HUES64 (cell line): ENCODE results near the gene TNFSF11.
"Not testable (repeated sequence)": the region's sequence is repeated elsewhere in the genome, so short reads cannot be mapped to it uniquely, and the experiment has no call there.

Experiments used
- H3K27ac ChIP-seq: 2 replicates; pipeline ENCODE4 v1.7.0; 2013; ENCODE audit warnings: low read depth, low read length, inconsistent platforms
- H3K27me3 ChIP-seq: 2 replicates; pipeline ENCODE4 v1.6.1; 2013; ENCODE audit warnings: mild to moderate bottlenecking, low read length; ENCODE audit not compliant: insufficient read depth
- H3K36me3 ChIP-seq: 2 replicates; pipeline ENCODE4 v1.6.1; 2013; ENCODE audit warnings: mild to moderate bottlenecking, low read length; ENCODE audit not compliant: insufficient read depth
- H3K4me1 ChIP-seq: 2 replicates; pipeline ENCODE4 v1.6.1; 2013; ENCODE audit warnings: mild to moderate bottlenecking, low read length, moderate library complexity; ENCODE audit not compliant: insufficient read depth
- H3K4me3 ChIP-seq: 2 replicates; pipeline ENCODE4 v1.5.1; 2013; ENCODE audit warnings: mild to moderate bottlenecking, low read length, moderate library complexity
- H3K9ac ChIP-seq: 2 replicates; pipeline ENCODE4 v1.6.1; 2013; ENCODE audit warnings: mild to moderate bottlenecking, low read depth, low read length
- H3K9me3 ChIP-seq: 2 replicates; pipeline ENCODE4 v1.6.1; 2013; ENCODE audit warnings: low read depth, low read length; ENCODE audit not compliant: insufficient read depth
- WGBS: fragments of 150-250, 120-280 bp; methylation state at CpG from one replicate; pipeline ENCODE4 v1.1.7; 2013; ENCODE audit warnings: missing lambda C conversion rate; 5-methylcytosine and 5-hydroxymethylcytosine counted together

Gene TNFSF11

DNA sequence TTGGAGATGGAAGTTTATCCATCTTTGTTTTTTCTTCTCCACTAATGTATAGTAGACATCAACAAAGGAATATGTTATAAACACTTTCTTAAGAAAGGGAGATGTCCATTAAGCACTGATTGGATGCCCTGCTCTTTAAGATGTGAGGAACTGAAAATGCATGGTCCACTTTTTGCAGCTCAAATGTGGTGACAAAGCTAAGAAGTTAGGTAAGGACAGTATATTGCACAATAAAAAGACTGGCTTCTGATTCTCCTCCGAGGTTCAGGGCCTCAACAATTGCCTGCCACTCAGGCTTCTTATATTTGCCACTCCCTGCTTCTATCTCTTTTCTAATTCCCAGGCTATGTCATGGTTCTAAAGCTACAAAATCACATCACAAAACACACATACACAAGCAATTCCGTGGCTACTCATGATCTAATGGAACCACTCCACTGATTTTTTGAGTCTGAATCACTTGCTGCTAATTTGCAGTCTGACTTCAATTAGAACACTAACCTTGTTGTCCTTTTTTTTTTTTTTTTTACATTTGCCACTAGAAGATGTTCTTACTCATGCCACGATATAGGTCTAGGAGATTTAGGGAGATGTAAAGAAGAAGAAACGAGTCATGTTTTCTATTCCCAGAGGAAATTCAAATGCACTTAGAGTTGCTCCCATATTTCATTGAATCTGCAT is 29.6 kb upstream of the TNFSF11 start:
- no peaks in the 10 kb centered on the region for H3K27me3 ChIP-seq
- no peaks in the 10 kb centered on the region for H3K9me3 ChIP-seq
- H3K4me1 ChIP-seq: peaks cover 25% of the 10 kb centered on the region
- WGBS: 95% methylated on average over 4 of the region's 4 CpGs
- no peaks in the 10 kb centered on the region for H3K36me3 ChIP-seq
- no peak overlapping the region for H3K9ac ChIP-seq
- no peak overlapping the region for H3K27ac ChIP-seq
- H3K4me3 ChIP-seq: no peak overlapping the region

GRCh38 chr13:42545842-42546241 is 28.1 kb upstream of the TNFSF11 start:
- Histone ChIP-seq H3K9ac (no peak overlapping the region), H3K27ac (no peak overlapping the region), H3K4me1 (peaks cover 17% of the 10 kb centered on the region), H3K9me3 (no peaks in the 10 kb centered on the region), H3K4me3 (no peak overlapping the region), H3K36me3 (no peaks in the 10 kb centered on the region), H3K27me3 (no peaks in the 10 kb centered on the region)
- 65% methylated on average over 3 of the region's 3 CpGs for WGBS

DNA sequence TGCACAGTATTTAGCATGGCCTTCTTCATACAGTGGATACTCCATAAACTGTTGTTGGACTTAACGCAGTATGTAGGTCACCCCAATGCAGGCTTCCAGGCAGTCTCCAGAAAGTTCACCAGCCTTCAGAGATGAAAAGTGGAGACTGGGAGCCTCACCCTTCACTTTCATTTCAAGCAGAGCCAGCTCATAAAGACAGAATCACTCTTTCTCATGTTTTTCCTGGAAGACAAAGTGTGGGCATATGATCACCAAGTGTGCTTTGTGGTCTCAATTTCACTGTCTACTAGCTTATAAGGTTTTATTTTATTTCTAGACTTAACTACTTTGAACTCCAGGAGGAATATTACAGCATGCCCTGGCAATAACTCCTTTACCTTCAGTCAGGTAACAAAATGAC is 26.3 kb upstream of the TNFSF11 start:
- no peaks in the 10 kb centered on the region for H3K36me3 ChIP-seq
- H3K4me1 ChIP-seq: peaks cover 17% of the 10 kb centered on the region
- 93% methylated on average over 1 of the region's 1 CpG for WGBS
- H3K9me3 ChIP-seq: no peaks in the 10 kb centered on the region
- H3K27me3 ChIP-seq: no peaks in the 10 kb centered on the region
- no peak overlapping the region for H3K9ac ChIP-seq
- H3K27ac ChIP-seq: no peak overlapping the region
- H3K4me3 ChIP-seq: no peak overlapping the region

GRCh38 chr13:42548731-42549551 is 25.0 kb upstream of the TNFSF11 start:
- 89% methylated on average over 10 of the region's 10 CpGs for WGBS
- no peak overlapping the region for H3K4me3 ChIP-seq
- no peaks in the 10 kb centered on the region for H3K9me3 ChIP-seq
- H3K36me3 ChIP-seq: no peaks in the 10 kb centered on the region
- H3K27ac ChIP-seq: no peak overlapping the region
- no peaks in the 10 kb centered on the region for H3K27me3 ChIP-seq
- H3K9ac ChIP-seq: no peak overlapping the region
- peaks cover 10% of the 10 kb centered on the region for H3K4me1 ChIP-seq

GRCh38 chr13:42549552-42549936 is 24.4 kb upstream of the TNFSF11 start:
- Histone ChIP-seq H3K9me3 (no peaks in the 10 kb centered on the region), H3K27ac (no peak overlapping the region), H3K4me3 (no peak overlapping the region), H3K36me3 (no peaks in the 10 kb centered on the region), H3K27me3 (no peaks in the 10 kb centered on the region), H3K9ac (no peak overlapping the region), H3K4me1 (peaks cover 10% of the 10 kb centered on the region)
- 95% methylated on average over 4 of the region's 4 CpGs for WGBS

DNA sequence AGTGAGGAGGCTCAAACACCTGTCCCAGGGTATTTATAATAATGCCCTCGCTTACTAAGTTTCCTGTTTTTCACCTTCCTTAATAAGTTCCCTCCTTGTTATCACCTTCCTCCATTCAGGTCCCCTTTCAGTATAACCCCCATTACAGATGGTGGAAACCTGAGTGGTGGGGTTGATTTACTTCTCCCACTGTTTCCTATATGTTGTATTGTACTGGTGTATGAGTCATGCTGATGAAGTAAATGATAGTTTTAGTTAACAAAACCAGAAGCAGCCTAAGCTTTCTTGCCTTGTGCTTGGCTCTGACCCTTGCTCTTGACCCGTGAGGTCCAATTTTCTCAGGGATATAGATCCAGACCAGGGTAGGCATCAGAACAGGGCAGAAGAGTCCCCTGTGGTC is 22.3 kb upstream of the TNFSF11 start:
- no peak overlapping the region for H3K27ac ChIP-seq

GRCh38 chr13:42553098-42554046 is 20.6 kb upstream of the TNFSF11 start:
- H3K27ac ChIP-seq: no peak overlapping the region
- no peak overlapping the region for H3K4me3 ChIP-seq
- no peaks in the 10 kb centered on the region for H3K27me3 ChIP-seq
- no peaks in the 10 kb centered on the region for H3K4me1 ChIP-seq
- WGBS: 94% methylated on average over 3 of the region's 3 CpGs
- no peak overlapping the region for H3K9ac ChIP-seq
- H3K9me3 ChIP-seq: no peaks in the 10 kb centered on the region
- H3K36me3 ChIP-seq: no peaks in the 10 kb centered on the region

More for the DNA sequence above, 22.3 kb upstream of the TNFSF11 start:
- H3K27me3 ChIP-seq: no peaks in the 10 kb centered on the region
- no peaks in the 10 kb centered on the region for H3K9me3 ChIP-seq
- 97% methylated on average over 2 of the region's 2 CpGs for WGBS
- no peak overlapping the region for H3K4me3 ChIP-seq
- no peaks in the 10 kb centered on the region for H3K36me3 ChIP-seq
- H3K4me1 ChIP-seq: no peaks in the 10 kb centered on the region
- H3K9ac ChIP-seq: no peak overlapping the region

DNA sequence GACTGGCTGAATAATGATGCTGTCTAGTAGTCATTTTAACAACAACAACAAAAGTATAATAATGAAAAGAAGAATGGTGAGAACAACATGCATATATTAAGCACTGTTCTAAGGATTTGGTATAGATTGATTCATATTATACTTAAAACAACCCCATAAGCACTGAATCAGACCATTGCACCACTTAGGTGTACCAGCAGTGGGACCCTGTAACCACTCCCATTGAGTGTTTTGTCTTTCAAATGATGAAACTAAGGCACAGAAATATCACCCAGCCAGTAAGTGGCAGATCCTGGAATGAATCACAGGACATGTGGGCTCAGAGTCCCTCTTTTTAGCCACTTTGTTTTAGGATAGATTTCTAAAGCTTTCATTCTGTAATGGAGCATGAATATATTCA is 14.9 kb upstream of the TNFSF11 start:
- Histone ChIP-seq H3K27me3 (no peaks in the 10 kb centered on the region), H3K9ac (no peak overlapping the region), H3K4me3 (no peak overlapping the region), H3K36me3 (no peaks in the 10 kb centered on the region), H3K4me1 (no peaks in the 10 kb centered on the region), H3K9me3 (peaks cover 18% of the 10 kb centered on the region), H3K27ac (no peak overlapping the region)

DNA sequence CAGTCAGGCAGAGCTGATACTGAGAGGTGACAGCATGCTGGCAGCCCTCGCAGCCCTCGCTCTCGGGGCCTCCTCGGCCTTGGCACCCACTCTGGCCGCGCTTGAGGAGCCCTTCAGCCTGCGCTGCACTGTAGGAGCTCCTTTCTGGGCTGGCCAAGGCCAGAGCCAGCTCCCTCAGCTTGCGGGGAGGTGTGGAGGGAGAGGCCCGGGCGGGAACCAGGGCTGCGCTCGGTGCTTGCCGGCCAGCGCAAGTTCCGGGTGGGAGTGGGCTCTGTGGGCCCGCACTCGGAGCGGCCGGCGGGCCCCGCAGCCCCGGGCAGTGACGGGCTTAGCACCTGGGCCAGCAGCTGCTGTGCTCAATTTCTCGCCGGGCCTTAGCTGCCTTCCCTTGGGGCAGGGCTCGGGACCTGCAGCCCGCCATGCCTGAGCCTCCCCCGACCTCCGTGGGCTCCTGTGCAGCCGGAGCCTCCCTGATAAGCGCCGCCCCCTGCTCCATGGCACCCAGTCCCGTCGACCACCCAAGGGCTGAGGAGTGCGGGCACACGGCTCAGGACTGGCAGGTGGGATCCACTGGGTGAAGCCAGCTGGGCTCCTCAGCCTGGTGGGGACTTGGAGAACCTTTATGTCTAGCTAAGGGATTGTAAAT is 14.3 kb upstream of the TNFSF11 start:
- H3K27ac ChIP-seq, H3K27me3 ChIP-seq, H3K4me1 ChIP-seq, H3K4me3 ChIP-seq, H3K9ac ChIP-seq, H3K36me3 ChIP-seq: not testable (repeated sequence)
- 98% methylated on average over 36 of the region's 36 CpGs for WGBS
- peaks cover 18% of the 10 kb centered on the region for H3K9me3 ChIP-seq

DNA sequence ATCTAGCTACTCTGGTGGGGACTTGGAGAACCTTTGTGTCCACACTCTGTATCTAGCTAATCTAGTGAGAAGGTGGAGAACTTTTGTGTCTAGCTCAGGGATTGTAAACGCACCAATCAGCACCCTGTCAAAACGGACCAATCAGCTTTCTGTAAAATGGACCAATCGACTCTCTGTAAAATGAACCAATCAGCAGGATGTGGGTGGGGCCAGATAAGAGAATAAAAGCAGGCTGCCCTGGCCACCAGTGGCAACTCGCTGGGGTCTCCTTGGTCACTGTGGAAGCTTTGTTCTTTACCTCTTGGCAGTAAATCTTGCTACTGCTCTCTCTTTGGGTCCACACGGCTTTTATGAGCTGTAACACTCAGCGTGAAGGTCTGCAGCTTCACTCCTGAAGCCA is 13.6 kb upstream of the TNFSF11 start:
- not testable (repeated sequence) for H3K27ac ChIP-seq, H3K9ac ChIP-seq, H3K27me3 ChIP-seq, H3K36me3 ChIP-seq, H3K4me1 ChIP-seq, H3K4me3 ChIP-seq
- WGBS: 89% methylated on average over 6 of the region's 6 CpGs
- H3K9me3 ChIP-seq: peaks cover 18% of the 10 kb centered on the region
